ENCODE measurements around the gene CLDN11.

The CLDN11 gene

GRCh38 chr3:170426240-170426797 lies 7.7 kb downstream of the CLDN11 start:
- no peak overlapping the region for H3K27ac ChIP-seq (ENCODE audit: low read depth, low read length)
- H3K4me1 ChIP-seq (ENCODE audit: control insufficient read depth in 1 of 2, insufficient read depth in 2 of 2, low read length in 2 of 2): no peaks in the 10 kb centered on the region
- H3K9ac ChIP-seq (ENCODE audit: low read depth in 1 of 2, low read length in 2 of 2): no peak overlapping the region
- no peaks in the 10 kb centered on the region for H3K27me3 ChIP-seq (ENCODE audit: control insufficient read depth in 1 of 2, insufficient read depth in 2 of 2, low read length in 2 of 2)
- no peaks in the 10 kb centered on the region for H3K9me3 ChIP-seq (ENCODE audit: control insufficient read depth in 1 of 2, low read length in 2 of 2)
- no peak overlapping the region for H3K4me3 ChIP-seq (ENCODE audit: low read depth in 1 of 2, low read length in 2 of 2)
- H3K36me3 ChIP-seq (ENCODE audit: control insufficient read depth in 1 of 2, insufficient read depth in 2 of 2, low read length in 2 of 2): no peaks in the 10 kb centered on the region

GRCh38 chr3:170428095-170428494 lies 9.4 kb downstream of the CLDN11 start:
- H3K9me3 ChIP-seq (ENCODE audit: control insufficient read depth in 1 of 2, low read length in 2 of 2): no peaks in the 10 kb centered on the region
- no peaks in the 10 kb centered on the region for H3K27me3 ChIP-seq (ENCODE audit: control insufficient read depth in 1 of 2, insufficient read depth in 2 of 2, low read length in 2 of 2)
- no peaks in the 10 kb centered on the region for H3K4me1 ChIP-seq (ENCODE audit: control insufficient read depth in 1 of 2, insufficient read depth in 2 of 2, low read length in 2 of 2)
- H3K27ac ChIP-seq (ENCODE audit: low read depth, low read length): no peak overlapping the region
- no peaks in the 10 kb centered on the region for H3K36me3 ChIP-seq (ENCODE audit: control insufficient read depth in 1 of 2, insufficient read depth in 2 of 2, low read length in 2 of 2)
- H3K4me3 ChIP-seq (ENCODE audit: low read depth in 1 of 2, low read length in 2 of 2): no peak overlapping the region
- H3K9ac ChIP-seq (ENCODE audit: low read depth in 1 of 2, low read length in 2 of 2): no peak overlapping the region

GRCh38 chr3:170429050-170429449 lies 10.4 kb downstream of the CLDN11 start:
- Histone ChIP-seq H3K9ac (ENCODE audit: low read depth in 1 of 2, low read length in 2 of 2) (no peak overlapping the region), H3K36me3 (ENCODE audit: control insufficient read depth in 1 of 2, insufficient read depth in 2 of 2, low read length in 2 of 2) (no peaks in the 10 kb centered on the region), H3K4me3 (ENCODE audit: low read depth in 1 of 2, low read length in 2 of 2) (no peak overlapping the region), H3K27ac (ENCODE audit: low read depth, low read length) (no peak overlapping the region), H3K4me1 (ENCODE audit: control insufficient read depth in 1 of 2, insufficient read depth in 2 of 2, low read length in 2 of 2) (no peaks in the 10 kb centered on the region), H3K9me3 (ENCODE audit: control insufficient read depth in 1 of 2, low read length in 2 of 2) (no peaks in the 10 kb centered on the region), H3K27me3 (ENCODE audit: control insufficient read depth in 1 of 2, insufficient read depth in 2 of 2, low read length in 2 of 2) (no peaks in the 10 kb centered on the region)

GRCh38 chr3:170431054-170431453 lies 12.4 kb downstream of the CLDN11 start:
- H3K27ac ChIP-seq (ENCODE audit: low read depth, low read length): no peak overlapping the region
- H3K4me1 ChIP-seq (ENCODE audit: control insufficient read depth in 1 of 2, insufficient read depth in 2 of 2, low read length in 2 of 2): no peaks in the 10 kb centered on the region
- no peak overlapping the region for H3K4me3 ChIP-seq (ENCODE audit: low read depth in 1 of 2, low read length in 2 of 2)
- no peaks in the 10 kb centered on the region for H3K27me3 ChIP-seq (ENCODE audit: control insufficient read depth in 1 of 2, insufficient read depth in 2 of 2, low read length in 2 of 2)
- H3K9ac ChIP-seq (ENCODE audit: low read depth in 1 of 2, low read length in 2 of 2): no peak overlapping the region
- H3K9me3 ChIP-seq (ENCODE audit: control insufficient read depth in 1 of 2, low read length in 2 of 2): no peaks in the 10 kb centered on the region
- no peaks in the 10 kb centered on the region for H3K36me3 ChIP-seq (ENCODE audit: control insufficient read depth in 1 of 2, insufficient read depth in 2 of 2, low read length in 2 of 2)

GRCh38 chr3:170432416-170432815 lies 13.7 kb downstream of the CLDN11 start:
- H3K9ac ChIP-seq (ENCODE audit: low read depth in 1 of 2, low read length in 2 of 2): no peak overlapping the region
- no peaks in the 10 kb centered on the region for H3K9me3 ChIP-seq (ENCODE audit: control insufficient read depth in 1 of 2, low read length in 2 of 2)
- no peak overlapping the region for H3K4me3 ChIP-seq (ENCODE audit: low read depth in 1 of 2, low read length in 2 of 2)
- no peak overlapping the region for H3K27ac ChIP-seq (ENCODE audit: low read depth, low read length)
- no peaks in the 10 kb centered on the region for H3K4me1 ChIP-seq (ENCODE audit: control insufficient read depth in 1 of 2, insufficient read depth in 2 of 2, low read length in 2 of 2)
- no peaks in the 10 kb centered on the region for H3K27me3 ChIP-seq (ENCODE audit: control insufficient read depth in 1 of 2, insufficient read depth in 2 of 2, low read length in 2 of 2)
- H3K36me3 ChIP-seq (ENCODE audit: control insufficient read depth in 1 of 2, insufficient read depth in 2 of 2, low read length in 2 of 2): no peaks in the 10 kb centered on the region

- H3K9me3 ChIP-seq (ENCODE audit: control insufficient read depth in 1 of 2, low read length in 2 of 2): no peaks in the 10 kb centered on the region
- H3K9ac ChIP-seq (ENCODE audit: low read depth in 1 of 2, low read length in 2 of 2): no peak overlapping the region
- no peaks in the 10 kb centered on the region for H3K36me3 ChIP-seq (ENCODE audit: control insufficient read depth in 1 of 2, insufficient read depth in 2 of 2, low read length in 2 of 2)
- H3K4me1 ChIP-seq (ENCODE audit: control insufficient read depth in 1 of 2, insufficient read depth in 2 of 2, low read length in 2 of 2): peaks cover 0 to 4% of the 10 kb centered on the region in 2 donors
- no peak overlapping the region for H3K27ac ChIP-seq (ENCODE audit: low read depth, low read length)
- no peaks in the 10 kb centered on the region for H3K27me3 ChIP-seq (ENCODE audit: control insufficient read depth in 1 of 2, insufficient read depth in 2 of 2, low read length in 2 of 2)
- no peak overlapping the region for H3K4me3 ChIP-seq (ENCODE audit: low read depth in 1 of 2, low read length in 2 of 2)
Measured at GRCh38 chr3:170436697-170437096, 18.0 kb downstream of the CLDN11 start.

GRCh38 chr3:170437176-170437575 lies 18.5 kb downstream of the CLDN11 start:
- Histone ChIP-seq H3K9ac (ENCODE audit: low read depth in 1 of 2, low read length in 2 of 2) (no peak overlapping the region), H3K9me3 (ENCODE audit: control insufficient read depth in 1 of 2, low read length in 2 of 2) (no peaks in the 10 kb centered on the region), H3K27me3 (ENCODE audit: control insufficient read depth in 1 of 2, insufficient read depth in 2 of 2, low read length in 2 of 2) (no peaks in the 10 kb centered on the region), H3K4me1 (ENCODE audit: control insufficient read depth in 1 of 2, insufficient read depth in 2 of 2, low read length in 2 of 2) (peaks cover 0 to 4% of the 10 kb centered on the region in 2 donors), H3K27ac (ENCODE audit: low read depth, low read length) (no peak overlapping the region), H3K36me3 (ENCODE audit: control insufficient read depth in 1 of 2, insufficient read depth in 2 of 2, low read length in 2 of 2) (no peaks in the 10 kb centered on the region), H3K4me3 (ENCODE audit: low read depth in 1 of 2, low read length in 2 of 2) (no peak overlapping the region)

GRCh38 chr3:170437696-170438407 lies 19.2 kb downstream of the CLDN11 start:
- no peaks in the 10 kb centered on the region for H3K36me3 ChIP-seq (ENCODE audit: control insufficient read depth in 1 of 2, insufficient read depth in 2 of 2, low read length in 2 of 2)
- H3K9ac ChIP-seq (ENCODE audit: low read depth in 1 of 2, low read length in 2 of 2): no peak overlapping the region

GRCh38 chr3:170438836-170439235 lies 20.2 kb downstream of the CLDN11 start:
- H3K27ac ChIP-seq (ENCODE audit: low read depth, low read length): no peak overlapping the region
- H3K36me3 ChIP-seq (ENCODE audit: control insufficient read depth in 1 of 2, insufficient read depth in 2 of 2, low read length in 2 of 2): no peaks in the 10 kb centered on the region
- H3K9me3 ChIP-seq (ENCODE audit: control insufficient read depth in 1 of 2, low read length in 2 of 2): no peaks in the 10 kb centered on the region
- no peaks in the 10 kb centered on the region for H3K27me3 ChIP-seq (ENCODE audit: control insufficient read depth in 1 of 2, insufficient read depth in 2 of 2, low read length in 2 of 2)
- H3K4me1 ChIP-seq (ENCODE audit: control insufficient read depth in 1 of 2, insufficient read depth in 2 of 2, low read length in 2 of 2): peaks cover 0 to 4% of the 10 kb centered on the region in 2 donors
- no peak overlapping the region for H3K9ac ChIP-seq (ENCODE audit: low read depth in 1 of 2, low read length in 2 of 2)
- no peak overlapping the region for H3K4me3 ChIP-seq (ENCODE audit: low read depth in 1 of 2, low read length in 2 of 2)

More at GRCh38 chr3:170437696-170438407, 19.2 kb downstream of the CLDN11 start:
- peaks cover 0 to 4% of the 10 kb centered on the region in 2 donors for H3K4me1 ChIP-seq (ENCODE audit: control insufficient read depth in 1 of 2, insufficient read depth in 2 of 2, low read length in 2 of 2)
- no peaks in the 10 kb centered on the region for H3K27me3 ChIP-seq (ENCODE audit: control insufficient read depth in 1 of 2, insufficient read depth in 2 of 2, low read length in 2 of 2)
- H3K27ac ChIP-seq (ENCODE audit: low read depth, low read length): no peak overlapping the region
- no peaks in the 10 kb centered on the region for H3K9me3 ChIP-seq (ENCODE audit: control insufficient read depth in 1 of 2, low read length in 2 of 2)
- no peak overlapping the region for H3K4me3 ChIP-seq (ENCODE audit: low read depth in 1 of 2, low read length in 2 of 2)

GRCh38 chr3:170440344-170440743 lies 21.7 kb downstream of the CLDN11 start:
- Histone ChIP-seq H3K9ac (ENCODE audit: low read depth in 1 of 2, low read length in 2 of 2) (no peak overlapping the region), H3K4me1 (ENCODE audit: control insufficient read depth in 1 of 2, insufficient read depth in 2 of 2, low read length in 2 of 2) (peaks cover 0 to 4% of the 10 kb centered on the region in 2 donors), H3K9me3 (ENCODE audit: control insufficient read depth in 1 of 2, low read length in 2 of 2) (no peaks in the 10 kb centered on the region), H3K36me3 (ENCODE audit: control insufficient read depth in 1 of 2, insufficient read depth in 2 of 2, low read length in 2 of 2) (no peaks in the 10 kb centered on the region), H3K4me3 (ENCODE audit: low read depth in 1 of 2, low read length in 2 of 2) (no peak overlapping the region), H3K27ac (ENCODE audit: low read depth, low read length) (no peak overlapping the region), H3K27me3 (ENCODE audit: control insufficient read depth in 1 of 2, insufficient read depth in 2 of 2, low read length in 2 of 2) (no peaks in the 10 kb centered on the region)
